ENCODE data around the gene CHM. TPM values are rescaled to one million over a fixed set of nuclear protein-coding genes. Genes with fewer than 3 reads are reported as not detected.

Gene CHM
- polyA plus RNA-seq, 3 donors = 6.0 to 7.7 (median 6.6) TPM

GRCh38 chrX:85994797-85995196 is 52.6 kb downstream of the CHM start:
- H3K27me3 ChIP-seq (ENCODE audit: control insufficient read depth in 2 of 2, insufficient read depth in 2 of 2, low read length in 2 of 2) = no peaks in the 10 kb centered on the region
- intact Hi-C loops (cut with micrococcal nuclease) = no loop called here
- no CpG with 5 or more reads among the region's 1 CpG for WGBS (ENCODE audit: insufficient coverage)
- H2AFZ ChIP-seq (ENCODE audit: insufficient read depth, low read depth, low read length, poor library complexity, severe bottlenecking) = no peak overlapping the region
- Mint-ChIP-seq H3K4me3 (no peak overlapping the region), H3K4me1 (peaks cover 5% of the 10 kb centered on the region), H3K9me3 (no peaks in the 10 kb centered on the region), H3K27me3 (ENCODE audit: low read depth in 3 of 3) (no peaks in the 10 kb centered on the region), H3K27ac (peak overlapping the region in 1 of 7 donors; percentile 21), H3K36me3 (no peaks in the 10 kb centered on the region)
- no peak overlapping the region for H3K9ac ChIP-seq (ENCODE audit: insufficient read depth, low read length, poor library complexity, severe bottlenecking)
- H4K20me1 ChIP-seq (ENCODE audit: insufficient read depth, low read length) = peaks cover 27% of the 10 kb centered on the region
- no peaks in the 10 kb centered on the region for H3K9me3 ChIP-seq (replicated peaks in 1 of 2; ENCODE audit: control insufficient read depth in 1 of 2, insufficient read depth in 1 of 2, low read length in 2 of 2)
- H3K4me3 ChIP-seq (replicated peaks in 1 of 3; ENCODE audit: low read depth in 2 of 3, low read length in 3 of 3) = no peak overlapping the region
- DNase-seq = no peak
- H3K4me2 ChIP-seq (replicated peaks; ENCODE audit: extremely low read depth, low read length, poor library complexity, severe bottlenecking) = no peak overlapping the region
- no peaks in the 10 kb centered on the region for H3K36me3 ChIP-seq (replicated peaks in 1 of 2; ENCODE audit: control insufficient read depth in 1 of 2, insufficient read depth in 2 of 2, low read length in 2 of 2)
- no peak for TF ChIP-seq CTCF (IDR thresholded peaks at IDR 0.05)
- no peak overlapping the region for H3K27ac ChIP-seq (ENCODE audit: low read depth in 1 of 2, low read length in 2 of 2)
- no peaks in the 10 kb centered on the region for H3K4me1 ChIP-seq (ENCODE audit: control insufficient read depth in 1 of 2, insufficient read depth in 2 of 2, low read length in 2 of 2)
- H3K79me2 ChIP-seq (ENCODE audit: insufficient read depth, low read length) = peaks cover 10% of the 10 kb centered on the region

- Mint-ChIP-seq H3K27me3 (ENCODE audit: low read depth in 3 of 3) (no peaks in the 10 kb centered on the region), H3K9me3 (no peaks in the 10 kb centered on the region), H3K4me3 (no peak overlapping the region), H3K4me1 (peaks cover 5% of the 10 kb centered on the region), H3K36me3 (no peaks in the 10 kb centered on the region), H3K27ac (no peak overlapping the region)
- Histone ChIP-seq H3K9me3 (replicated peaks in 1 of 2; ENCODE audit: control insufficient read depth in 1 of 2, insufficient read depth in 1 of 2, low read length in 2 of 2) (no peaks in the 10 kb centered on the region), H3K4me1 (ENCODE audit: control insufficient read depth in 1 of 2, insufficient read depth in 2 of 2, low read length in 2 of 2) (no peaks in the 10 kb centered on the region), H3K4me3 (replicated peaks in 1 of 3; ENCODE audit: low read depth in 2 of 3, low read length in 3 of 3) (no peak overlapping the region), H3K9ac (ENCODE audit: insufficient read depth, low read length, poor library complexity, severe bottlenecking) (no peak overlapping the region), H2AFZ (ENCODE audit: insufficient read depth, low read depth, low read length, poor library complexity, severe bottlenecking) (no peak overlapping the region), H4K20me1 (ENCODE audit: insufficient read depth, low read length) (peaks cover 27% of the 10 kb centered on the region), H3K36me3 (replicated peaks in 1 of 2; ENCODE audit: control insufficient read depth in 1 of 2, insufficient read depth in 2 of 2, low read length in 2 of 2) (no peaks in the 10 kb centered on the region), H3K79me2 (ENCODE audit: insufficient read depth, low read length) (peaks cover 10% of the 10 kb centered on the region), H3K4me2 (replicated peaks; ENCODE audit: extremely low read depth, low read length, poor library complexity, severe bottlenecking) (no peak overlapping the region), H3K27ac (ENCODE audit: low read depth in 1 of 2, low read length in 2 of 2) (no peak overlapping the region), H3K27me3 (ENCODE audit: control insufficient read depth in 2 of 2, insufficient read depth in 2 of 2, low read length in 2 of 2) (no peaks in the 10 kb centered on the region)
- no peak for TF ChIP-seq CTCF (IDR thresholded peaks at IDR 0.05)
- no CpG with 5 or more reads among the region's 2 CpGs for WGBS (ENCODE audit: insufficient coverage)
- intact Hi-C loops (cut with micrococcal nuclease) = no loop called here
- no peak for DNase-seq
These were observed 53.1 kb downstream of the CHM start for GRCh38 chrX:85994228-85994627.

Data from CD14-positive monocyte (primary cell).